ENCODE measurements around the gene SPDEF. TPM values are rescaled to one million over a fixed set of nuclear protein-coding genes. Genes with fewer than 3 reads are reported as not detected.

Gene SPDEF
- total and polyA plus RNA-seq, 8 donors = 0.24 to 1.2 (median 0.49) TPM

GRCh38 chr6:34526992-34527728 is 29.0 kb downstream of the SPDEF start:
- Histone ChIP-seq H3K36me3 (no peaks in the 10 kb centered on the region), H3K27me3 (no peaks in the 10 kb centered on the region), H3K9me3 (no peaks in the 10 kb centered on the region), H3K4me1 (peaks cover 0 to 4% (median 0%) of the 10 kb centered on the region in 3 donors), H3K4me3 (peak overlapping the region in 2 of 4 donors; percentile 19 to 20), H3K27ac (no peak overlapping the region)
- 5 to 7% methylated on average over 43 to 53 of the region's 53 CpGs for WGBS, 2 donors
- TF ChIP-seq CTCF (IDR thresholded peaks at IDR 0.05) = peak; percentile 62 to 75 (median 69)
- intact Hi-C loops (cut with DNase I) = loop anchor here in 1 of 3 donors (5.0 kb wide), 1 partner anchor 80 kb away; no protein-coding TSS in a partner anchor
- FAIRE-seq (no peak), ATAC-seq (peak; percentile 98 to 99 (median 98)), DNase-seq (peak; percentile 91 to 99 (median 96))

GRCh38 chr6:34526241-34526972 is 29.7 kb downstream of the SPDEF start:
- H3K27ac ChIP-seq = no peak overlapping the region
- ATAC-seq (no peak), FAIRE-seq (no peak), DNase-seq (peak in 3 of 6 donors; percentile 32 to 51 (median 46))
- H3K4me3 ChIP-seq = peak overlapping the region in 2 of 4 donors; percentile 19 to 20
- 64 to 66% methylated on average over 23 of the region's 23 CpGs for WGBS, 2 donors
- intact Hi-C loops (cut with DNase I) = loop anchor here in 1 of 3 donors (5.0 kb wide), 1 partner anchor 81 kb away; no protein-coding TSS in a partner anchor
- no peaks in the 10 kb centered on the region for H3K9me3 ChIP-seq
- no peak for TF ChIP-seq CTCF (IDR thresholded peaks at IDR 0.05)
- H3K36me3 ChIP-seq = no peaks in the 10 kb centered on the region
- H3K27me3 ChIP-seq = no peaks in the 10 kb centered on the region
- peaks cover 0 to 4% (median 0%) of the 10 kb centered on the region in 3 donors for H3K4me1 ChIP-seq

DNA sequence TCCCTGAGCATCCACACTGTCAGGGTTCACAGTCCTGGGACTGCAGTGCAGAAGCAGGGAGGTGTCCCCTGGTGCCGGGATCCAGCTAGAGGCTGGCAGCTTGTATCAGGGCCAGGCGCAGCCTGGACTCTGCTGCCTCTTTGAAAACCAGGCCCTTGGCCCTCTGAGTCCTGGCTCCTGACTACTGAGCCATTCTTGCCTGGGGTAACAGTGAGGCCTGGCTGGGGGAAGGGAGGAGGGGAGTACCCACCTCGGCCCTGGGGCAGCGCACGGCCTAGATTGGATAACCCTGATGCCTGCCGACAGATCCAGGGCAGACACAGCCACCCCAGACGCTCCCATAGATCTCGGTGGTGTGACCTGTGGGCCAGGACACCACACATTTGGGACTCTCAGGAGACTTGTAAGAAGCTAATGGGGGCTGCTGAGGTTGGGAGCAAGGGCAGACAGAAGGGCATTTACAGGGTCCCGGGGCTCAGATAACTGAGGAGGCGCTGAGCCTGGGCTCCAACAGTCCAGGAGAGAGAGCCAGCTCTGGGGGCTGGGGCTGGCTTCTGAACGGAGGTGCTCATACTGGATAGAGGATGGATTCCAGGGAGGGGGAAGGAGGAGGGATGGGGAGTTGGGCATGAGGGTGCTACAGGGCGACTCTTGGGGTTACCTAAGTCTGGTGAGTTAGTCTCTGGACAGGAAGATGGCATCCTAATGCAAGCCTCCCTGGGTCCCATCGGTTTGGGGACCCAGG is 30.5 kb downstream of the SPDEF start:
- DNase-seq (peak in 3 of 6 donors; percentile 21 to 57 (median 47)), ATAC-seq (no peak), FAIRE-seq (no peak)
- H3K27me3 ChIP-seq = no peaks in the 10 kb centered on the region
- no peak overlapping the region for H3K4me3 ChIP-seq
- no peaks in the 10 kb centered on the region for H3K36me3 ChIP-seq
- H3K9me3 ChIP-seq = no peaks in the 10 kb centered on the region
- no peak for TF ChIP-seq CTCF (IDR thresholded peaks at IDR 0.05)
- H3K4me1 ChIP-seq = peaks cover 0 to 4% (median 0%) of the 10 kb centered on the region in 3 donors
- intact Hi-C loops (cut with DNase I) = loop anchor here in 1 of 3 donors (5.0 kb wide), 1 partner anchor 82 kb away; no protein-coding TSS in a partner anchor
- H3K27ac ChIP-seq = no peak overlapping the region
- 88 to 94% methylated on average over 13 of the region's 13 CpGs for WGBS, 2 donors

GRCh38 chr6:34524971-34525370 is 31.2 kb downstream of the SPDEF start:
- TF ChIP-seq CTCF (IDR thresholded peaks at IDR 0.05) = no peak
- intact Hi-C loops (cut with DNase I) = loop anchor here in 1 of 3 donors (5.0 kb wide), 1 partner anchor 82 kb away; no protein-coding TSS in a partner anchor
- Histone ChIP-seq H3K4me1 (peaks cover 0 to 4% (median 0%) of the 10 kb centered on the region in 3 donors), H3K4me3 (no peak overlapping the region), H3K27me3 (no peaks in the 10 kb centered on the region), H3K36me3 (no peaks in the 10 kb centered on the region), H3K27ac (no peak overlapping the region), H3K9me3 (no peaks in the 10 kb centered on the region)
- no peak for ATAC-seq
- DNase-seq = no peak
- FAIRE-seq = no peak
- 82% methylated on average over 5 of the region's 5 CpGs for WGBS, 2 donors
